ENCODE data around the gene OR51D1.

- TF ChIP-seq CTCF (tag by site-specific recombination; IDR thresholded peaks at IDR 0.05), result no peak
- no peak for TF ChIP-seq ZNF558 (tag by site-specific recombination; IDR thresholded peaks at IDR 0.05)
- no peak for TF ChIP-seq ZNF501 (tag by site-specific recombination; IDR thresholded peaks at IDR 0.05)
- TF ChIP-seq ZNF561 (tag by site-specific recombination; IDR thresholded peaks at IDR 0.05; ENCODE audit: borderline replicate concordance), result no peak
- no peak for TF ChIP-seq KLF9 (tag by site-specific recombination; IDR thresholded peaks at IDR 0.05; ENCODE audit: low read depth)
- no peak for TF ChIP-seq PRDM2 (tag by site-specific recombination; IDR thresholded peaks at IDR 0.05; ENCODE audit: borderline replicate concordance)
- TF ChIP-seq ZNF624 (tag by site-specific recombination; IDR thresholded peaks at IDR 0.05), result no peak
These were observed 10.8 kb upstream of the OR51D1 start for GRCh38 chr11:4626207-4627099.
